HFFc6 (cell line): ENCODE data around the gene ADARB1. TPM values are rescaled to one million over a fixed set of nuclear protein-coding genes. Genes with fewer than 3 reads are reported as not detected.

Source experiments
- DNase-seq: peaks from one replicate; pipeline ENCODE4 v3.0.0-alpha.2; 2018
- H3K27ac Mint-ChIP-seq: 2 replicates; pipeline ENCODE4 v1.8.0; 2020; ENCODE audit warnings: mild to moderate bottlenecking, mixed read lengths
- H3K27me3 Mint-ChIP-seq: 2 replicates; pipeline ENCODE4 v1.8.0; 2021; ENCODE audit warnings: mild to moderate bottlenecking, moderate library complexity, mixed read lengths; ENCODE audit not compliant: insufficient read depth
- H3K36me3 Mint-ChIP-seq: 2 replicates; pipeline ENCODE4 v1.8.0; 2021; ENCODE audit warnings: low read depth, mixed read lengths
- H3K4me1 Mint-ChIP-seq: 2 replicates; pipeline ENCODE4 v1.8.0; 2020; ENCODE audit warnings: low read depth, mixed read lengths
- H3K4me3 Mint-ChIP-seq: 2 replicates; pipeline ENCODE4 v1.8.0; 2020; ENCODE audit warnings: mild to moderate bottlenecking, moderate library complexity, mixed read lengths
- H3K9me3 Mint-ChIP-seq: 2 replicates; pipeline ENCODE4 v1.8.0; 2020; ENCODE audit warnings: mild to moderate bottlenecking, mixed read lengths
- total RNA-seq, 6 experiments: library from RNA; stranded (reverse); fragmentation: NEBNext Ultra II Directional; extraction: Animal tissue kit (Norgen Biotek cat#: 25700); gene quantifications; 2 replicates in 1 of 6; 3 replicates in 5 of 6; pipeline ENCODE4 v1.2.3, GENCODE V29; 2021
- TF ChIP-seq, protein P1 (sequence below): fragments of 200-600 bp; sonication (generic); IDR thresholded peaks from 2 replicates; pipeline ENCODE4 v1.5.0; 2021; ENCODE audit warnings: antibody characterized with exemption, mild to moderate bottlenecking

ADARB1 gene
- total RNA-seq, 6 experiments from 2014 or later = 1.7 to 3.2 (median 2.2) TPM

DNA sequence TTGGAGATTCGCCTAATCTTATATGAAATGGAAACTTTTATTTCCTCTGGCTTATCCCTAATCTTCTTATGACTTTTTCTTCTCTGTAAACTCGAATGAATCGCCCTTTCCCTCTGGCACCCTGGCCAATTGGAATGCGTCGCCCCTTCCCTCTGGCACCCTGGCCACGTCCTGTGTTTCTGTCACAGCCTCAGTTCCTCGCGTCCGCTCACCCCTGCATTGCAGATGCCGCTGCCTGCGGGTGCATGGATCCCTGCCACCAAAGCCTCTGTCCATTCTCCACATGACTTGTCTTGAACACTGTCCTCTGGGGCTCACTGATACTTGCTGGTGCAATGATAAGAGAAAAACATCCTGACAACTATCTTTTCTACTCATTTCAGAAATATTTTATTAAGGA, 104.6 kb downstream of the ADARB1 start:
- Mint-ChIP-seq H3K9me3 (no peaks in the 10 kb centered on the region), H3K27me3 (peaks cover 19% of the 10 kb centered on the region), H3K4me1 (no peaks in the 10 kb centered on the region), H3K4me3 (no peak overlapping the region), H3K36me3 (peaks cover 10% of the 10 kb centered on the region; the same call in 1 of the 2 replicates), H3K27ac (no peak overlapping the region)
- DNase-seq = no peak
- TF ChIP-seq, protein P1, sequence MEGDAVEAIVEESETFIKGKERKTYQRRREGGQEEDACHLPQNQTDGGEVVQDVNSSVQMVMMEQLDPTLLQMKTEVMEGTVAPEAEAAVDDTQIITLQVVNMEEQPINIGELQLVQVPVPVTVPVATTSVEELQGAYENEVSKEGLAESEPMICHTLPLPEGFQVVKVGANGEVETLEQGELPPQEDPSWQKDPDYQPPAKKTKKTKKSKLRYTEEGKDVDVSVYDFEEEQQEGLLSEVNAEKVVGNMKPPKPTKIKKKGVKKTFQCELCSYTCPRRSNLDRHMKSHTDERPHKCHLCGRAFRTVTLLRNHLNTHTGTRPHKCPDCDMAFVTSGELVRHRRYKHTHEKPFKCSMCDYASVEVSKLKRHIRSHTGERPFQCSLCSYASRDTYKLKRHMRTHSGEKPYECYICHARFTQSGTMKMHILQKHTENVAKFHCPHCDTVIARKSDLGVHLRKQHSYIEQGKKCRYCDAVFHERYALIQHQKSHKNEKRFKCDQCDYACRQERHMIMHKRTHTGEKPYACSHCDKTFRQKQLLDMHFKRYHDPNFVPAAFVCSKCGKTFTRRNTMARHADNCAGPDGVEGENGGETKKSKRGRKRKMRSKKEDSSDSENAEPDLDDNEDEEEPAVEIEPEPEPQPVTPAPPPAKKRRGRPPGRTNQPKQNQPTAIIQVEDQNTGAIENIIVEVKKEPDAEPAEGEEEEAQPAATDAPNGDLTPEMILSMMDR = no peak

DNA sequence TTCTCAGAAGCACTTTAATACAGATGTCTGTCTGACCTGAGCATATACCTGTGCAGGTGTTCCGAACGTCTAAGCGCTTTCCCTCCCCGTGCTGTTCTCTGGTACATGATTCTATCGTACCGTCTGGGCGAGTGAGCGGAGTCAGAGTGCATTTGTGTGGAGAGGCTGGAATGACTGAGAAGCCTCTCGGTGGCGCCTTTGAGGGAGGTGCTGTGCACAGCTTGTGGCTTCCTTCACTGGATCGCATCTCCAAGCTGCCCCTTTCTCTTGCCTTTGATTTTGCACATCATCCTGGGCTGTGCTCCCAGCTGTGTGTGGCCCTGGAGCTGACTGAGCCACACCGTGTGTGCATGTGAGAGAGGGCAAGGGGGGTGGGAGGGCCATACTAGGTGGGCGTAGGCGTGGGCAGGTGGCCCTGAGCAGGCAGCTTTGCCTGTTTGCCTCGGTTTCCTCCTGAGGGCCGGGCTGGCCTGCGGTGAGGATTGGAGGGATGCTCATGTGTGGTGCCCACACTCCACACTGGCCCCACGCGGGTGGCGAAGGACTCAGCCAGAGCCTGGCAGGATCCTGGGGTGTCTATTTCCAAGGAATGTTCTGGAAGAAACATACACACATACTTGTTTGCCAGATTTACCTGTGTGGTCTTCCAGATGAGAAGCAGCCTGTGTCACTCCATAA, 105.3 kb downstream of the ADARB1 start:
- H3K36me3 Mint-ChIP-seq = peaks cover 10% of the 10 kb centered on the region; the same call in 1 of the 2 replicates
- no peaks in the 10 kb centered on the region for H3K4me1 Mint-ChIP-seq
- H3K27me3 Mint-ChIP-seq = peaks cover 19% of the 10 kb centered on the region
- H3K27ac Mint-ChIP-seq = no peak overlapping the region
- no peaks in the 10 kb centered on the region for H3K9me3 Mint-ChIP-seq
- TF ChIP-seq, protein P1 = no peak
- DNase-seq = no peak
- H3K4me3 Mint-ChIP-seq = no peak overlapping the region

- H3K9me3 Mint-ChIP-seq = no peaks in the 10 kb centered on the region
Measured at GRCh38 chr21:45180246-45180599, 105.8 kb downstream of the ADARB1 start.

DNA sequence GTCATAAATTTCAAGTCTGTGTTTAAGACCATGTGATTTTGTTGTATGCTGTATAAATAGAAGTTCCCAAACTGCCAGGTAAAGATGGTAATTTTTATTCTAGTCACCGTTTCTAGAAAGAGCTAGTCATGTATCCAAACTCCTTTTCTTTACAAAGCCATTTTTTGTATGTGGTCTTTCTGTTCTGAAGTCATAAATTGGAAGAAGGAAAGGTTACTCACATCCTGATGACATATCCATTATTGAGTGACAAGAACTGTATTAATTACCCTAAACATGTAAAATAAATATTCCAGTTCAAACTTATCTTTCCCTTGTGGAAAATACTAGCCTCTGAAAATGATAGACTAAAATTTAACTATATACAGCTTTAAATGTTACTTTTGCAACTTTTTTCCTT, 108.6 kb downstream of the ADARB1 start:
- TF ChIP-seq, protein P1 = no peak
- Mint-ChIP-seq H3K27ac (no peak overlapping the region), H3K27me3 (peaks cover 7% of the 10 kb centered on the region), H3K36me3 (peaks cover 13% of the 10 kb centered on the region), H3K4me1 (no peaks in the 10 kb centered on the region), H3K9me3 (peaks cover 17% of the 10 kb centered on the region), H3K4me3 (no peak overlapping the region)
- no peak for DNase-seq

More at GRCh38 chr21:45180246-45180599, 105.8 kb downstream of the ADARB1 start:
- Mint-ChIP-seq H3K36me3 (peaks cover 10% of the 10 kb centered on the region; the same call in 1 of the 2 replicates), H3K4me3 (no peak overlapping the region), H3K27ac (no peak overlapping the region), H3K27me3 (peaks cover 19% of the 10 kb centered on the region), H3K4me1 (no peaks in the 10 kb centered on the region)
- no peak for DNase-seq
- TF ChIP-seq, protein P1 = no peak

DNA sequence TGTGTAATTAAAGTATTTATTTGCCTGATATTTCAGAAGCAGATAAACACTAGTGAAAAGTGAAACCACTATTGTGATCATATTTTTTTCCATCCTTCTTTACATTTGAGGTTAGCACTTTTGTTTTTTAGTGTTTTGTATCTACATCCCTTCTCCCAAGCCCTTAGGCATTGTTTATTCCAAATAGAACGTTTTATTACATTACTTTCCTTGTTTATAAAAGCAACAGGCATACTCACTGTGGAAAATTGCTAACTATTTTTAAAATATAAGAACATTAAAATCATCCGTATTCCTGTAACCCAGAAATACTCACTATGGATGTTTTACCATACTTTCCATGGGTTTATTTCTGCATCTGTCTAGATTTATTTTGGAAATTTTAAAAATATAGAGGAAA, 109.5 kb downstream of the ADARB1 start:
- Mint-ChIP-seq H3K27me3 (peaks cover 7% of the 10 kb centered on the region; the same call in 1 of the 2 replicates), H3K27ac (no peak overlapping the region), H3K36me3 (peaks cover 19% of the 10 kb centered on the region), H3K4me1 (no peaks in the 10 kb centered on the region), H3K4me3 (no peak overlapping the region), H3K9me3 (peaks cover 26% of the 10 kb centered on the region)
- no peak for DNase-seq
- TF ChIP-seq, protein P1 = no peak
